ENCODE results near the gene PEPD.

The PEPD gene

GRCh38 chr19:33510462-33511194 is 11.0 kb downstream of the PEPD start:
- DNase-seq = no peak

GRCh38 chr19:33509774-33510173 is 11.8 kb downstream of the PEPD start:
- DNase-seq = no peak

- DNase-seq = no peak
Measured at GRCh38 chr19:33508941-33509614, 12.5 kb downstream of the PEPD start.

- no peak for DNase-seq
Measured at GRCh38 chr19:33508431-33508830, 13.2 kb downstream of the PEPD start.

- DNase-seq = no peak
Measured at GRCh38 chr19:33508009-33508408, 13.6 kb downstream of the PEPD start.

GRCh38 chr19:33507021-33507956 is 14.3 kb downstream of the PEPD start:
- DNase-seq = no peak

- no peak for DNase-seq
Measured at GRCh38 chr19:33506498-33506897, 15.1 kb downstream of the PEPD start.

- DNase-seq = no peak
Measured at GRCh38 chr19:33505823-33506222, 15.8 kb downstream of the PEPD start.

GRCh38 chr19:33505148-33505547 is 16.4 kb downstream of the PEPD start:
- no peak for DNase-seq

GRCh38 chr19:33504058-33504444 is 17.5 kb downstream of the PEPD start:
- no peak for DNase-seq

- DNase-seq = no peak
Measured at GRCh38 chr19:33503433-33504057, 18.0 kb downstream of the PEPD start.

- DNase-seq = no peak
Measured at GRCh38 chr19:33503030-33503429, 18.6 kb downstream of the PEPD start.

- no peak for DNase-seq
Measured at GRCh38 chr19:33502521-33502920, 19.1 kb downstream of the PEPD start.

GRCh38 chr19:33501693-33502356 is 19.8 kb downstream of the PEPD start:
- DNase-seq = no peak

- DNase-seq = no peak
Measured at GRCh38 chr19:33500991-33501390, 20.6 kb downstream of the PEPD start.

- DNase-seq = no peak
Measured at GRCh38 chr19:33500586-33500985, 21.0 kb downstream of the PEPD start.

GRCh38 chr19:33499671-33500506 is 21.7 kb downstream of the PEPD start:
- no peak for DNase-seq

- DNase-seq = no peak
Measured at GRCh38 chr19:33499248-33499647, 22.3 kb downstream of the PEPD start.

- DNase-seq = no peak
Measured at GRCh38 chr19:33498391-33499000, 23.1 kb downstream of the PEPD start.

GRCh38 chr19:33497778-33498175 is 23.8 kb downstream of the PEPD start:
- no peak for DNase-seq

- DNase-seq = no peak
Measured at GRCh38 chr19:33497131-33497777, 24.3 kb downstream of the PEPD start.

All from NCI-H1105 treated with DMSO at 0.1 percent for 48 hours (cell line).